Measurements from ENCODE around the gene MACC1. TPM values are rescaled to one million over a fixed set of nuclear protein-coding genes. Genes with fewer than 3 reads are reported as not detected.

Gene MACC1
- total and polyA plus RNA-seq, 5 experiments from 2014 or later, result 0.18 to 0.25 TPM; not detected in 3

- Mint-ChIP-seq H3K27me3 (peaks cover 0 to 8% (median 0%) of the 10 kb centered on the region in 5 donors), H3K4me1 (no peaks in the 10 kb centered on the region), H3K27ac (no peak overlapping the region), H3K4me3 (no peak overlapping the region), H3K36me3 (peaks cover 0 to 4% (median 0%) of the 10 kb centered on the region in 3 donors), H3K9me3 (peaks cover 0 to 15% (median 6%) of the 10 kb centered on the region in 9 donors)
- DNase-seq, result no peak
- ATAC-seq, result no peak
- POLR2A ChIA-PET, result no interaction called here
Observed at GRCh38 chr7:20089431-20089830, 127.8 kb downstream of the MACC1 start.

- Mint-ChIP-seq H3K9me3 (peaks cover 0 to 3% (median 0%) of the 10 kb centered on the region in 9 donors), H3K4me3 (no peak overlapping the region), H3K27ac (no peak overlapping the region), H3K4me1 (no peaks in the 10 kb centered on the region), H3K36me3 (peaks cover 0 to 4% (median 0%) of the 10 kb centered on the region in 3 donors), H3K27me3 (peaks cover 0 to 5% (median 0%) of the 10 kb centered on the region in 5 donors)
- ATAC-seq (no peak), DNase-seq (no peak)
- POLR2A ChIA-PET, result no interaction called here
Observed at GRCh38 chr7:20085086-20085485, 132.1 kb downstream of the MACC1 start.

Other genes starting within 250 kb of the MACC1 start
- not detected for gene ITGB8, start 113.5 kb upstream of the MACC1 start, total RNA-seq
- gene ITGB8, start 113.5 kb upstream of the MACC1 start, polyA plus RNA-seq, result not detected